SK-N-SH (cell line): Measurements from ENCODE around the gene RAB15. TPM values are rescaled to one million over a fixed set of nuclear protein-coding genes. Genes with fewer than 3 reads are reported as not detected.

ENCODE experiments used
- CTCF ChIA-PET: fragments of 300-600, 350-600 bp; formaldehyde crosslinking; extraction: SDS; loops from one replicate; lab custom pipeline; 2021; lab: Yijun Ruan, JAX
- POLR2A ChIA-PET: fragments of 350-600 bp; sonication (Branson Sonifier 250); formaldehyde crosslinking; extraction: SDS; loops from one replicate; lab custom pipeline; 2020; ENCODE audit warnings: antibody characterized with exemption, inconsistent platforms; lab: Yijun Ruan, JAX
- DNase-seq: peaks from one replicate; pipeline ENCODE4 v3.0.0; 2012
- H2AFZ ChIP-seq: fragments of 200-600 bp; sonication (generic); 2 replicates; pipeline ENCODE4 v1.8.1; 2016; ENCODE audit warnings: antibody characterized with exemption, mild to moderate bottlenecking, low read depth
- H3F3A ChIP-seq: fragments of 200-600 bp; sonication (generic); replicated peaks from 2 replicates; pipeline ENCODE3; 2016; ENCODE audit warnings: antibody characterized with exemption, mild to moderate bottlenecking; ENCODE audit not compliant: insufficient read depth
- H3K27ac ChIP-seq, 2 experiments: fragments of 200-500 bp in 1 of 2; fragments of 200-600 bp in 1 of 2; sonication (Bioruptor generic) in 1 of 2; sonication (generic), shearing (Covaris generic) in 1 of 2; 2 replicates each; pipeline versions ENCODE4 v1.5.1 to v1.6.1; 2014 to 2016; ENCODE audit warnings: low read depth in 2 of 2, inconsistent platforms in 1 of 2, low read length in 1 of 2, mild to moderate bottlenecking in 1 of 2, mixed read lengths in 1 of 2
- H3K27me3 ChIP-seq: fragments of 200-600 bp; sonication (generic), shearing (Covaris generic); 2 replicates; pipeline ENCODE4 v1.6.1; 2016; ENCODE audit warnings: mixed run types; ENCODE audit not compliant: insufficient read depth
- H3K36me3 ChIP-seq, 2 experiments: fragments of 200-500 bp in 1 of 2; fragments of 200-600 bp in 1 of 2; sonication (Bioruptor generic) in 1 of 2; sonication (generic) in 1 of 2; replicated peaks in 1 of 2; 2 replicates each; pipeline versions ENCODE3 to v1.5.1; 2014 to 2016; ENCODE audit warnings: low read length in 1 of 2, mild to moderate bottlenecking in 1 of 2; ENCODE audit not compliant: insufficient read depth in 2 of 2, control insufficient read depth in 1 of 2
- H3K4me1 ChIP-seq, 2 experiments: fragments of 200-500 bp in 1 of 2; fragments of 200-600 bp in 1 of 2; sonication (Bioruptor generic) in 1 of 2; sonication (generic), shearing (Covaris generic) in 1 of 2; 2 replicates each; pipeline versions ENCODE4 v1.5.1 to v1.6.1; 2014 to 2016; ENCODE audit warnings: low read depth in 1 of 2, low read length in 1 of 2, mixed run types in 1 of 2; ENCODE audit not compliant: insufficient read depth in 2 of 2, control insufficient read depth in 1 of 2
- H3K4me2 ChIP-seq: fragments of 200-600 bp; sonication (generic), shearing (Covaris generic); 2 replicates; pipeline ENCODE4 v1.6.1; 2017; ENCODE audit warnings: mixed run types
- H3K4me3 ChIP-seq, 2 experiments: fragments of 200-500 bp in 1 of 2; fragments of 200-600 bp in 1 of 2; sonication (Bioruptor generic) in 1 of 2; sonication (generic), shearing (Covaris generic) in 1 of 2; 2 replicates each; pipeline versions ENCODE4 v1.5.1 to v1.8.1; 2014 to 2016; ENCODE audit warnings: low read depth in 2 of 2, inconsistent platforms in 1 of 2, low read length in 1 of 2, mild to moderate bottlenecking in 1 of 2, mixed read lengths in 1 of 2, moderate library complexity in 1 of 2
- H3K79me2 ChIP-seq: fragments of 200-600 bp; sonication (generic); 2 replicates; pipeline ENCODE4 v1.8.1; 2017; ENCODE audit warnings: mild to moderate bottlenecking; ENCODE audit not compliant: insufficient read depth
- H3K9ac ChIP-seq: fragments of 200-600 bp; sonication (generic); 2 replicates; pipeline ENCODE4 v1.6.1; 2017; ENCODE audit warnings: mixed run types
- H3K9me2 ChIP-seq: fragments of 200-600 bp; sonication (generic); 2 replicates; pipeline ENCODE4 v1.6.1; 2017; ENCODE audit warnings: mixed run types
- H3K9me3 ChIP-seq: fragments of 200-600 bp; sonication (generic); 2 replicates; pipeline ENCODE4 v1.6.1; 2017; ENCODE audit warnings: mixed run types, mild to moderate bottlenecking, moderate library complexity
- H4K20me1 ChIP-seq: fragments of 200-600 bp; sonication (generic); 2 replicates; pipeline ENCODE4 v1.6.1; 2017; ENCODE audit warnings: mild to moderate bottlenecking, mixed run types; ENCODE audit not compliant: insufficient read depth
- ELF1 ChIP-seq: IDR thresholded peaks from 2 replicates; pipeline ENCODE4 v1.4.0; 2012
- JUND ChIP-seq: IDR thresholded peaks from 2 replicates; pipeline ENCODE4 v1.4.0; 2012
- RAD21 ChIP-seq: IDR thresholded peaks from 2 replicates; pipeline ENCODE4 v1.6.1; 2012; ENCODE audit warnings: mild to moderate bottlenecking, low read length
- TEAD4 ChIP-seq: IDR thresholded peaks from 2 replicates; pipeline ENCODE4 v1.4.0; 2012; ENCODE audit warnings: mild to moderate bottlenecking, borderline replicate concordance; ENCODE audit not compliant: insufficient read depth
- USF2 ChIP-seq: fragments of 150-350 bp; IDR thresholded peaks from 2 replicates; pipeline ENCODE4 v1.6.1; 2017; ENCODE audit warnings: antibody characterized with exemption, low read length, low read depth, borderline replicate concordance
- ZBTB33 ChIP-seq: IDR thresholded peaks from 2 replicates; pipeline ENCODE4 v1.4.0; 2012; ENCODE audit warnings: low read depth, borderline replicate concordance
- WGBS: methylation state at CpG from one replicate; pipeline ENCODE4 v1.1.6; 2017; ENCODE audit warnings: low lambda C conversion rate; 5-methylcytosine and 5-hydroxymethylcytosine counted together
- polyA plus RNA-seq, 3 experiments: library from polyadenylated mRNA; depleted of rRNA; stranded (reverse); fragments of >200 nt; gene quantifications; 2 replicates each; pipeline ENCODE4 v1.2.3, GENCODE V29; 2012
- TF ChIP-seq, protein P1 (sequence below): IDR thresholded peaks from 2 replicates; pipeline ENCODE4 v1.4.0; 2012; ENCODE audit warnings: low read depth

The RAB15 gene
- polyA plus RNA-seq, 1 of the 3 experiments (the other 2 are of a cell fraction): 14.2 TPM

DNA sequence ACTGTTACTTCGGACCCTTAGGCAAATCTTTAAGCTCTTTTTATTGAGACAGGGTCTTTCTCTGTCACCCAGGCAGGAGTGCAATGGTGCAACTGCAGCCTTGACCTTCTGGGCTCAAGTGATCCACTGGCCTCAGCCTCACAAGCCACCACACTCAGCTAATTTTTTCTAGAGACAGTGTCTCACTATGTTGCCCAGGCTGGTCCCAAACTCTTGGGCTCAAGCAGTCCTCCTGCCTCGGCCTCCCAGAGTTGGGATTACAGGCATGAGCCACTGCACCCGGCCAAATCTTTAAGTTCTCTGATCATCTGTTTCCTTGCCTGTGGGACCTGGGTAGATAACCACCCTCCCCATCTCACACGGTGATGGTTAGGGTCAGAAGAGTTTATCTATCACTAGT, 27.3 kb downstream of the RAB15 start:
- ChIA-PET POLR2A (no interaction called here), CTCF (no interaction called here)
- Histone ChIP-seq H3K9me3 (no peaks in the 10 kb centered on the region), H3K79me2 (no peaks in the 10 kb centered on the region), H3K4me2 (no peak overlapping the region), H3K9me2 (no peaks in the 10 kb centered on the region), H3K9ac (no peak overlapping the region), H3K27ac (no peak overlapping the region), H4K20me1 (no peaks in the 10 kb centered on the region), H2AFZ (no peak overlapping the region), H3F3A (no peaks in the 10 kb centered on the region), H3K36me3 (peaks cover 0 to 28% of the 10 kb centered on the region in 2 experiments), H3K27me3 (no peaks in the 10 kb centered on the region), H3K4me1 (no peaks in the 10 kb centered on the region), H3K4me3 (no peak overlapping the region)
- WGBS: 97% methylated on average over 4 of the region's 4 CpGs
- DNase-seq: no peak
- no peak for TF ChIP-seq JUND
- TF ChIP-seq, protein P1, sequence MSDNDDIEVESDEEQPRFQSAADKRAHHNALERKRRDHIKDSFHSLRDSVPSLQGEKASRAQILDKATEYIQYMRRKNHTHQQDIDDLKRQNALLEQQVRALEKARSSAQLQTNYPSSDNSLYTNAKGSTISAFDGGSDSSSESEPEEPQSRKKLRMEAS: no peak
- no peak for TF ChIP-seq RAD21
- no peak for TF ChIP-seq USF2
- no peak for TF ChIP-seq TEAD4

- 100% methylated on average over 1 of the region's 2 CpGs for WGBS
Measured at GRCh38 chr14:64944041-64944440, 28.1 kb downstream of the RAB15 start.

More at GRCh38 chr14:64944041-64944440, 28.1 kb downstream of the RAB15 start:
- no peak overlapping the region for H3K4me3 ChIP-seq
- ChIA-PET CTCF (interaction anchor here (1.0 kb wide), 1 partner anchor 52 kb away, joined by 4 read pairs; no protein-coding TSS in a partner anchor), POLR2A (no interaction called here)
- no peaks in the 10 kb centered on the region for H4K20me1 ChIP-seq
- H3K27ac ChIP-seq: no peak overlapping the region
- no peak for TF ChIP-seq ZBTB33
- no peak for TF ChIP-seq ELF1
- no peak for TF ChIP-seq TEAD4
- no peaks in the 10 kb centered on the region for H3K4me1 ChIP-seq
- H3K9me3 ChIP-seq: no peaks in the 10 kb centered on the region
- H3K9ac ChIP-seq: no peak overlapping the region
- H3K27me3 ChIP-seq: no peaks in the 10 kb centered on the region
- H3K9me2 ChIP-seq: no peaks in the 10 kb centered on the region
- no peak overlapping the region for H2AFZ ChIP-seq
- peaks cover 0 to 28% of the 10 kb centered on the region in 2 experiments for H3K36me3 ChIP-seq
- H3K79me2 ChIP-seq: no peaks in the 10 kb centered on the region
- no peak for DNase-seq
- H3K4me2 ChIP-seq: no peak overlapping the region
- H3F3A ChIP-seq: no peaks in the 10 kb centered on the region
